GM19438 (cell line): ENCODE data around the gene IL17C.

Experiments
- ATAC-seq: cut with Tn5 transposase; IDR thresholded peaks from one replicate; pipeline ENCODE4 v1.9.1; 2021; ENCODE audit warnings: low read depth; ENCODE audit not compliant: unreplicated experiment

Gene IL17C

GRCh38 chr16:88638323-88639230, at the start of gene IL17C:
Gene IL17C, plus strand, starts transcription at chr16:88638572. Its CDS starts 70 bp downstream, at chr16:88638642.
- ATAC-seq = no peak

GRCh38 chr16:88588754-88589153, 49.6 kb upstream of the IL17C start:
- ATAC-seq = no peak

DNA sequence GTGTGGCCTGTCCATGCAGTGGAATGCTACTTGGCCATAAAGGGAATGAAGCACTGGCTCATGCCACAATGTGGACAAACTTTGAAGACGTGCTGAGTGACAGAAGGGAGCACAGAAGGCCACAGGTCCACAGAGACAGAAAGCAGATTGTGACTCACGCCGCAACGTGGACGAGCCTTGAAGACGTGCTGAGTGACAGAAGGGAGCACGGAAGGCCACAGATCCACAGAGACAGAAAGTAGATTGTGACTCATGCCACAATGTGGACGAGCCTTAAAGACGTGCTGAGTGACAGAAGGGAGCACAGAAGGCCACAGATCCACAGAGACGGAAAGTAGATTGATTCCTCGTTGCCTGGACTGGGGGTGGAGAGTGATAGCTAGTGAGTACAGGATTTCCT, 48.9 kb upstream of the IL17C start:
- ATAC-seq = no peak

- ATAC-seq = no peak
Measured at GRCh38 chr16:88591577-88592021, 46.8 kb upstream of the IL17C start.

- no peak for ATAC-seq
Measured at GRCh38 chr16:88593061-88593460, 45.3 kb upstream of the IL17C start.

DNA sequence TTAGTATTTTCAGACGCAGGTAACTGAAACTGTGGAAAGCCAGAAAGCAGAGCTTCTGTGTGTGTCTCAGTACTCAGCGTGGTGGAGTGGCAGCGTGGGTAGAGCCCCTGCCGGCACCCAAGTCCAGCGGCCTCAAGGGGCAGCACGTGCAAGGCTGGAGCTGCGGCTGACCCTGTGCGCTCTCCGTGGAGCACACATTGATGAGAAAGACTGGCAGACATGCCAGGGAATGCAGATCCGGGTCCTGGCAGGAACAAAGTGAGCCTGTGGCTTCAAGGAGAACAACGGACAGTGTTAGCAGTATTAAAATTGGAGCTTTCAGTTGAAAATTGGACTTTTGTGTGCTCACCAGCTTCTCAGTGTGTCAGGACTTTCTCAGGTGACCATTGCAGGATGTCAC, 44.9 kb upstream of the IL17C start:
- ATAC-seq = no peak

DNA sequence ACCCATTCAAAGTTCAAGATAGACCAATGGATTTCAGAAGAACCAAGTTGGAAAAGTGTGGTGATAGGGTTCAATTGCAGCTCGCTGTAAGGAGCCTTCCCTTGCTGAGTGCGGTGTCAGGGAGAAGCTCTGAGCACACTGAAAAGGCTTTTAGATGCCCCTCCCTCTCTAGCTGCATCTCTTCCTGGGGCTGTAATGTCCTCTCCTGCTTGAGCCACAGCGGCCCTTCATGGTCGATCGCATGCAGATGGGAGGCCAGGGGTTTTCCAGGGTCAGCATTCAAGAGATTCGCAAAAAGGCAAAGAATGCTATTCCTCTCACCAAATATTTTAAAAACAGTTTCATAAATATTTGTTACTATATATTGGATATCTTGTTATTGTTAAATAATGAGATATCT, 44.5 kb upstream of the IL17C start:
- no peak for ATAC-seq

- no peak for ATAC-seq
Measured at GRCh38 chr16:88595101-88595500, 43.3 kb upstream of the IL17C start.

DNA sequence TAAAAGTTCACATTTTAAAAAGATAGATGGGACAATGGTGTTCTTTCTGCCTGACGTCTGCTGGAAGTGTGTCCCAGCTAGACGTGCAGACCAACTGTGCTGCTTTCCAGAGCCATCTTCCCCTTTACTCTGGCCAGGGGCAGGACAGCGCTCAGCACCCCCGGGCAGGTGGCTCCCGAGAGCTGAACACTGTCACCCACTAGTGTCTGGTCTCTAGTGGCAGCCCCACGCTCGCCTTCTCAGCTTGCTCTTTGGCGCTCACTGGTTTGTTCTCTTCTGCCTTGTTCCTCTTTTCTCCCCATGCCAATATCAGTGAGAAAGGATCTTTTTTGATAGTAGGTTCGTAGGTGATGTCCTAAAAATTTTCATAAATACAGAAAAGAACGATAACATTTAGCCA, 42.5 kb upstream of the IL17C start:
- no peak for ATAC-seq

DNA sequence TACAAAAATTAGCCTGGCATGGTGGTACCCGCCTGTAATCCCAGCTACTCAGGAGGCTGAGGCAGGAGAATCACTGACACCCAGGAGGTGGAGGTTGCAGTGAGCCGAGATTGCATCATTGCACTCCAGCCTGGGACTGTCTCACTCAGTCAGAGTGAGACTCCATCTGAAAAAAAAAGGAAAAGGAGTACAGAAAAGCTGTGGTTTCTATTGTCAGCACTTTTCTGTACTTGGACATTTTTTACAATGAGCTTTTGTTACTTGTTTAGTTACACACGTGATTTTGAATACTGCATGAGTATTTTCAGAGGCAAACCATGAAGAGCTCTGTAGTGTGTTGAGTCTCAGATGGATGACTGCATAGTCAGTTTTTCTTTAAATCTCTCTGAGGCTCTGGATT, 41.9 kb upstream of the IL17C start:
- no peak for ATAC-seq

- no peak for ATAC-seq
Measured at GRCh38 chr16:88597856-88598491, 40.4 kb upstream of the IL17C start.

GRCh38 chr16:88599092-88599733, 39.2 kb upstream of the IL17C start:
- no peak for ATAC-seq

- no peak for ATAC-seq
Measured at GRCh38 chr16:88599825-88600538, 38.4 kb upstream of the IL17C start.

DNA sequence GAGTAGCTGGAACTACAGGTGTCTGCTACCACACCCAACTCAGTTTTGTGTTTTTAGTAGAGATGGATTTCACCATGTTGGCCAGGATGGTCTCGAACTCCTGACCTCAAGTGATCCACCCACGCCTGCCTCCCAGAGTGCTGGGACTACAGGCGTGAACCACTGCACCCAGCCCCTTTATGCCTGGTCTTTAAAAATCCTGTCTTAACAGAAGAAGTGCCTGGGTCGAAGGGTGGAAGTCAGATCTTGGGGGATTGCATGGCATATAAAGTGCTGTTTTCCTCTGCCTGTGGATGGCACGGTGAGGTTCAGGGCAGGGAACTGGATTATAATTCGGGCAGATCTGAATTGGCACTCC, 37.9 kb upstream of the IL17C start:
- no peak for ATAC-seq

- no peak for ATAC-seq
Measured at GRCh38 chr16:88601313-88602036, 36.9 kb upstream of the IL17C start.

GRCh38 chr16:88602091-88602490, 36.3 kb upstream of the IL17C start:
- no peak for ATAC-seq

- ATAC-seq = no peak
Measured at GRCh38 chr16:88605186-88606147, 32.9 kb upstream of the IL17C start.

GRCh38 chr16:88606148-88606757, 32.1 kb upstream of the IL17C start:
- ATAC-seq = no peak

DNA sequence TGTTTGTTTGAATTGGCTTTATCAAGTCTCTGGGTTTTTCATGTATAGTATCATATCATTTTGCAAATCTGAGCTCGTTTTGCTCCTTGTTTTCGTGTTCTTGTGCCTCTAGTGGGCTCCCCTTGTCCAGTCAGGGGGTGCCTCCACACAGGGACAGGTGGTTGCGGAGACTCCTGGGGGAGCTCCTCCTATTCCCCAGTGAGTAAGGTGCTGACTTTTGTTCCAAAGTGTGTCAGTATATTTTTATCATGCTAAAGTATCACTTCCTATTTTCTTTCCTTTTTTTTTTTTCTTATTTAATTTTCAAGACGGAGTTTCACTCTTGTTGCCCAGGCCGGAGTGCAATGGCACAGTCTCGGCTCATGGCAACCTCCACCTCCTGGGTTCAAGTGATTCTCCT, 30.3 kb upstream of the IL17C start:
- no peak for ATAC-seq
